Activated T-cell treated with anti-CD3 and anti-CD28 coated beads, Interleukin-2, amount 50 U/mL, for 48 hours (primary cell): ENCODE measurements around the gene TFEB.

Source experiments
- DNase-seq, 2 experiments: peaks; one replicate each; pipeline ENCODE4 v3.0.0-alpha.2; 2020

Gene TFEB

GRCh38 chr6:41671376-41671775 lies 64.0 kb downstream of the TFEB start:
- no peak for DNase-seq

DNA sequence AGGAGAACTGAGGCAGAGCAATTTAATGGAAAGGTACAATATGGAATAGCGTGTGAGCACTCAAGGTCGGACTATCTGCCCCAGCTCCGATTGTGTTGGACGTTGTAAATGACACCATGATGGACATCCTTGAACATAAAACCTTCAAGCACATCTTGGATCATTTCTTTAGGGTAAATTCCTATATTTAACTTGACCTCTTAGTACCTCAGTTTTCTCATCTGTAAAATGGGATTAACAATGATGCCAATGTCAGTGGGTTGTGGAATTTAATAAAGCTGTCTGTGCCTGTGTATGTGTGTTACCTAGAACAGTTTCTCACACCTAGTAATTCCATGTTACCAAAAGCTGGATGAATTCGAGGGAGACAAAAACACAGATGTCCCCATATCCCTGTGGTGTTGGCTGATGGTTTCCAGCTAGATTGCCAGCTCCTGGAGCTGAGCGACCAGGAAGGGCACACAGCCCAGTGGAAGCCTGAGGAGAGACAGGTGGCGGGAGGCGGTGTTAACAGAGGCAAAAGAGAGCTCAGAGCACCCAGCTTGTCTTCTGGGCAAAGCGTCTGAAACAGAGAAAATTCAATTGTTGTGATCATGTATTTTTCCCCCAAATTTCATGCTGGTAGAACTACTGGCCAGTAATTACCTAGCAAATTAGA lies 64.6 kb downstream of the TFEB start:
- no peak for DNase-seq

DNA sequence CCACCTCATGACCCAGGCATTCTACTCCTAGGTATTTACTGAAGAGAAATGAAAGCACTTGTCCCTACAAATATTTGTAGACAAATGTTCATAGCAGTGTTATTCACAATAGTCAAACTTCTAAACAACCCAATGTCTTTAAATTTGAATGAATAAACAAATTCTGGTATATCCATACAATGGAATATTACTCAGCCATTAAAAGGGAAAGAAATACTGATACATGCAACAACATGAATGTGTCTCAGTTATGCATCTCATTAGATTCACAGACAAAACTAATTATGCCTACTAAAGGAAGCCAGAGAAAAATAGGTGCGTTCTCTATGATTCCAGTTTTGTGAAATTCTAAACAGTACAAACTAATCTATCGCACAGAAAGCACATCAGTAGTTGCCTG lies 66.4 kb downstream of the TFEB start:
- no peak for DNase-seq

DNA sequence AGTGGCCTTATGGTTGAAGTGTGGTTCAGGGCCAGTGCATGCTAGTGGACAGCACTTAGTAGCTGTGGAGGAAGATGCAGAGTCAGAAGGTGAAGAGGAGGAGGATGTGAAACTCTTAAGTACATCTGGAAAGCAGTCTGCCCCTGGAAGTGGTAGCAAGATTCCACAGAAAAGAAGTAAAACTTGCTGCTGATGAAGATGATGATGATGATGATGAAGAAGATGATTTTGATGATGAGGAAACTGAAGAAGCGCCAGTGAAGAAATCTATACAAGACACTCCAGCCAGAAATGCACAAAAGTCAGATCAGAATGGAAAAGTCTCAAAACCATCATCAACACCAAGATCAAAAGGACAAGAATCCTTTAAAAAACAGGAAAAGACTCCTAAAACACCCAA lies 68.2 kb downstream of the TFEB start:
- no peak for DNase-seq

- no peak for DNase-seq
These were observed 71.1 kb downstream of the TFEB start for GRCh38 chr6:41664271-41664670.

- DNase-seq: no peak
These were observed 71.8 kb downstream of the TFEB start for GRCh38 chr6:41663568-41663967.

DNA sequence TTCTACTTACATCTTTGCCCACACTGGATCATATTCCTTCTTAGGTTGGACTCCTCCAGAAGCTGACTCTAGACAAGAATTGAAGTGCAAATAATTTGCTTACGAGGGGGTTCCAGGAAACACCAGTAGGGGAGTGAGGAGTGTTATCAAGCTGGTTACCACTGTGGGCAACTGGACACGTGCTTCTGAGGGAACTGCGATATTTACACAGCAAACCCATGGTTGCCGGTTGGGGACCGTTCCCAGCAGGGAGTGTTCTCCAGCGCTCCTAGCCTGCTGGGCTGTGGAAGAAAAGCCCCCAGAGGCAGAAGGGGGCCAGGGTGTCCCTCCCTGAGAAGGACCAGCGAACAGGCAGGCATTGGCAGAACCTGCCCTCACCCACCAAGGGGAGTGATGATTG lies 75.5 kb downstream of the TFEB start:
- no peak for DNase-seq

GRCh38 chr6:41658636-41659035 lies 76.8 kb downstream of the TFEB start:
- no peak for DNase-seq

DNA sequence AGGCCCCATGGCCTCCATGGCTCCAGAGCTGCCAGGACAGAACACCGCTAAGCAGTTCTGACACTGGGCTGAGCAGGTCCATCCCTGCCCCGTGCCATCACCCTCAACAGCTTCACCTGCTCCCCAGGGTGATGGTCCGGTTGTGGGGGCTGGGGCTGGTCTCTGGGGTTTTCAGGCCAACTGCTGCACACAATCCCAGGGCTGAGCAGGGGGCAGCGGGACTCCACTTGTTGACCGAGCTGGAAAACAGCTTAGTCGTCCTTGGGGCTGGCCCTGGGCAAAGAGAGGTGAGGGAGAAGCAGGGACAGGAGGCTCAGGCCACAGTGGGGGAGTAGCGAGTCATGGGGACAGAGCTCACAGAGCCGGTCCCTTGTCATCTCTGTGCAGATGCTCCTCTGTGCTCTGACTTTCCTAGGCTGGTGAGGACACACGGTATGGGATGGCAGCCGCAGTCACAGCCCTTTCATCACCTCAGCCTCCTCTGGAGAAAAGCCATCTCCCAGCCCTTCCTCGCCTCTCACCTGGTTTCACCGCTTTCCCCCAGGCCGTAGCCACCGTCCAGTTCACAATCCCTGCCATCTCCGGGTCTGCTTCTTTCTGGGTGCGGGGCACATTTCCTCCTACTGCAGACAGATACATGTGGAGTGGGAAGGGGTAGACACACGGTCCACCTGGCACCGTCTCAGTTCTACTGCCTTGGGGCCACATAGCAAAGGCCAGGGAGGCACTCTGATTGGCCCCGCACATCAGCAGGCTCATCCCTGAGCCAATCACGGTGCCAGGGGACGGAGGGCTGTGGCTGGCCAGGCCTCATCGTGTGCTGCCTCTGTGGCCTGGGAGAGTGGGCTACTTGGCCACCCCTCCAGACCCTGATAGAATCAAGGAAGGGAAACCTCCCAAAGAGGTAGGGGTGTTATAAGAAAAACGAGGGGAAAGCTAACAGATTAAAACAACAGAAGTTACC lies 78.0 kb downstream of the TFEB start:
- DNase-seq: no peak

- no peak for DNase-seq
These were observed 79.3 kb downstream of the TFEB start for GRCh38 chr6:41656002-41656691.

- no peak for DNase-seq
These were observed 79.8 kb downstream of the TFEB start for GRCh38 chr6:41655646-41656001.

- no peak for DNase-seq
These were observed 80.2 kb downstream of the TFEB start for GRCh38 chr6:41655176-41655575.

- no peak for DNase-seq
These were observed 80.7 kb downstream of the TFEB start for GRCh38 chr6:41654698-41655151.

GRCh38 chr6:41654151-41654697 lies 81.2 kb downstream of the TFEB start:
- no peak for DNase-seq

GRCh38 chr6:41653691-41654090 lies 81.7 kb downstream of the TFEB start:
- no peak for DNase-seq

- DNase-seq: no peak
These were observed 82.3 kb downstream of the TFEB start for GRCh38 chr6:41652866-41653652.

DNA sequence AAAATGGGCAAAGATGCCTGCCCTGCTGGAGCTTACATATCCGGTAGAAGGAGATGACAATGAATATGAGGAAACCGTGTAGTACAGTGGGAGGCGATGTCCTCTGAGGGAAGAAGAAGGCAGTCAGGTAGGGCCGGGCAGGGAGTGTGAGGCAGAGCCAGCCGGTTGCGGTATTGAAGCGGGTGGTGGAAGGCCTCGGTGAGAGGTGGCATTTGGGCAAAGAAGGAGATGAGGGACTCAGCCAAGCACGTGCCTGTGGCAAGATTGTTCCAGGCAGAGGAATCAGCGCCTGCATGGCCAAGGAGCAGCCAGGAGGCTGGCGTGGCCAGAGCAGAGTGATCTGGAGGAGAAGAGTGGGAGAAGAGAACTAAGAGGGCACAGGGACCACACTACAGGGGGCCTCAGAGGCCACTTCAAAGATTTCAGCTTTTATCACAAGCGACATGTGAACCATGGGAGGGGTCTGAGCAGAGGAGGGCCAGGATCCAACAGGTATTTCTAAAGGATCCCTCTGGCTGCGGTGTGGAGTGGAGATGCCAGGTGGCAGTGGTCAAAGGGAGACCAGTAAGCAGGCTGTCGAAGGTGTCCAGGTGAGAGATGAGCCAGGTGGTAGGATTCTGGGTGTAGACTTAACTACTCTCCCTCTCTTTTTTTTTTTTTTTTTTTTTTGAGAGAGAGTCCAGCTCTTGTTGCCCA lies 83.3 kb downstream of the TFEB start:
- no peak for DNase-seq

- no peak for DNase-seq
These were observed 84.0 kb downstream of the TFEB start for GRCh38 chr6:41651246-41651961.

DNA sequence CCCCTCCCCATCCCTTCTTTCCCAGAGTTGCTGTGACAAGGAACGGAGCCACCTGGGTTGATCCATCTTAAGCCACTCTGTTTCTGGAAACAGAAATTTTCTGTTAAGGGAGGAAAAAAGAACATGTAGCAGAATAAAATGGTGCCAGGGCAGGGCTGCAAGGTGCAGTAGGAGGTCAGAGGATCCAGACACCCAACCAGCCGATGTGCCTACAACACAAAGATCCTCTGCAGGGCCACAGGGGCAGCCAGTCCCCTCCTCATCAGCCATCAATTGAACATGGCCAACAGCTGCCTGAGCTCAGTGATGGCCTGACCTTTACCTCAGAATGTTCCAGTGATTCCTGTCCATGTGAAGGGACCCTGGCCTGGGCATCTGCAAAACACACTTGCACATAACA lies 85.3 kb downstream of the TFEB start:
- DNase-seq: no peak

DNA sequence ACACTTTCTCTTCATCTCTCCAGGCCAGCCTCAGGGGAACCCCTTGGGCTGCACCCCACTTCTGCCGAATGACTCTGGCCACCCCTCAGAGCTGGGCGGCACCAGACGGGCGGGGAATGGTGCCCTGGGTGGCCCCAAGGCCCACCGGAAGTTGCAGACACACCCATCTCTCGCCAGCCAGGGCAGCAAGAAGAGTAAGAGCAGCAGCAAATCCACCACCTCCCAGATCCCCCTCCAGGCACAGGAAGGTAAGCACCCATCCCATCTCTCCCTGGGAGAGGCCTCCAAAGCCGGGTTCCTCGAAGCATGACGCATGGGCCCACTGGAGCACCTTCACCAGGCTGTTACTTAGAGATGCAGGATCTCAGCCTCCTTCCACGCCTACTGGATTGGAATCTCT lies 85.8 kb downstream of the TFEB start:
- DNase-seq: no peak

GRCh38 chr6:41648921-41649320 lies 86.5 kb downstream of the TFEB start:
- DNase-seq: no peak
